GM10266 (cell line): ENCODE results near the gene NSMF.

ENCODE experiments used
- DNase-seq: peaks from one replicate; pipeline ENCODE4 v3.0.0; 2012; ENCODE audit errors: extremely low spot score
- TF ChIP-seq, protein P1 (sequence below): IDR thresholded peaks from 2 replicates; pipeline ENCODE4 v1.5.1; 2012; ENCODE audit warnings: mild to moderate bottlenecking, low read depth; ENCODE audit not compliant: control insufficient read depth, insufficient read depth; ENCODE audit errors: missing control alignments

The NSMF gene

DNA sequence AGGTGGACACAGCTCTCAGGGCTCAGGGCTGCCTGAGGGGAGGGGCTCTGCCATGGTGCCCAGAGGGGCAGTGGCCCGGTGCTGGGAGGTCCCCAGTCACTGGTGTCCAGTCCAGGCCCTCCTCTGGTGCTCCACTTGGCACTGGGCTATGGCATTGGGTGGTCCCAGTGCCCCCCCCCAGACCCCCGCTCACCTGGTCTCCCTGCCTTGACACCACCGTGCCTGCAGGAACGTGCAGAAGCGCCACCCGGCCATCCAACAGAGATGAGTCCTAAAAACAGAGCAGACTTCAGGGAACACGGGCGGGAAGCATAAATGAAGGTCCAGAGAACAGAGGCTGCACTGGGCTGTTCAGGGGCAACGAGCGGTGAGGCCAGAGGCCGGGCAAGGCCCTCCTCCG, 42.3 kb upstream of the NSMF start:
- TF ChIP-seq, protein P1, sequence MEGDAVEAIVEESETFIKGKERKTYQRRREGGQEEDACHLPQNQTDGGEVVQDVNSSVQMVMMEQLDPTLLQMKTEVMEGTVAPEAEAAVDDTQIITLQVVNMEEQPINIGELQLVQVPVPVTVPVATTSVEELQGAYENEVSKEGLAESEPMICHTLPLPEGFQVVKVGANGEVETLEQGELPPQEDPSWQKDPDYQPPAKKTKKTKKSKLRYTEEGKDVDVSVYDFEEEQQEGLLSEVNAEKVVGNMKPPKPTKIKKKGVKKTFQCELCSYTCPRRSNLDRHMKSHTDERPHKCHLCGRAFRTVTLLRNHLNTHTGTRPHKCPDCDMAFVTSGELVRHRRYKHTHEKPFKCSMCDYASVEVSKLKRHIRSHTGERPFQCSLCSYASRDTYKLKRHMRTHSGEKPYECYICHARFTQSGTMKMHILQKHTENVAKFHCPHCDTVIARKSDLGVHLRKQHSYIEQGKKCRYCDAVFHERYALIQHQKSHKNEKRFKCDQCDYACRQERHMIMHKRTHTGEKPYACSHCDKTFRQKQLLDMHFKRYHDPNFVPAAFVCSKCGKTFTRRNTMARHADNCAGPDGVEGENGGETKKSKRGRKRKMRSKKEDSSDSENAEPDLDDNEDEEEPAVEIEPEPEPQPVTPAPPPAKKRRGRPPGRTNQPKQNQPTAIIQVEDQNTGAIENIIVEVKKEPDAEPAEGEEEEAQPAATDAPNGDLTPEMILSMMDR = no peak
- no peak for DNase-seq

DNA sequence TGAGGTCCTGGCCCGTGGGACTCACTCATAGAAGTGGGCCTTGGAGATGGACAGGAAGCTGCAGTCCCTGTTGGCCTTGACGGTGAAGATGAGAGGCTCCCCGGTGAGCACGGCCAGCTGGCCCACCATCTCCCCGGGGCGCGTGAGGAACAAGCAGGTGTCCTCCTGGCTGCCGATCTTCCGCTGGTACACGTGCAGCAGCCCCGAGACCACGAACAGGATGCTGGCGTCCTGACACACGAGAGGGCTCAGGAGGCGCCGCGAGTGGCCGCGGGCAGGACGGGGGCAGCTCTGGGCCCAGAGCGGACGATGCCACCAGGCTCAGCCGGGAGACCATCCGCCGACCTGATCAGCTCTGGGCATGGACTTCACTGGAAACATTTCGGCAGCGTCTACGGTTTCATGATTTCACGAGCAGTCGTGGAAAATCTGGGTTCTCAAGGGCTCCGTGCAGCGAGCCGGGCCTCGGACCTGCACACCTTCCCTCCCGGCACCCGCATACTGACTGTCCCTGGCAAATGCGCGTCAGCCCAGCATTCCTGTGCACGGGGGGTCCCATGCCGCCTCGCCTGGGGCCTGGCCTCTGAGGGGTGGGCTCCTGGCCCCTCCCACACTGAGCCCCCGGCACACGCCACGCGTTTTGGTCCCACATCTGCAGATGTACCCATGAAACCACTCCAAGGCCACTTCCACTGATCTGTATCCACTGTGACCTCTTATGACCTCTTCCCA, 41.7 kb upstream of the NSMF start:
- TF ChIP-seq, protein P1 = no peak
- no peak for DNase-seq

DNA sequence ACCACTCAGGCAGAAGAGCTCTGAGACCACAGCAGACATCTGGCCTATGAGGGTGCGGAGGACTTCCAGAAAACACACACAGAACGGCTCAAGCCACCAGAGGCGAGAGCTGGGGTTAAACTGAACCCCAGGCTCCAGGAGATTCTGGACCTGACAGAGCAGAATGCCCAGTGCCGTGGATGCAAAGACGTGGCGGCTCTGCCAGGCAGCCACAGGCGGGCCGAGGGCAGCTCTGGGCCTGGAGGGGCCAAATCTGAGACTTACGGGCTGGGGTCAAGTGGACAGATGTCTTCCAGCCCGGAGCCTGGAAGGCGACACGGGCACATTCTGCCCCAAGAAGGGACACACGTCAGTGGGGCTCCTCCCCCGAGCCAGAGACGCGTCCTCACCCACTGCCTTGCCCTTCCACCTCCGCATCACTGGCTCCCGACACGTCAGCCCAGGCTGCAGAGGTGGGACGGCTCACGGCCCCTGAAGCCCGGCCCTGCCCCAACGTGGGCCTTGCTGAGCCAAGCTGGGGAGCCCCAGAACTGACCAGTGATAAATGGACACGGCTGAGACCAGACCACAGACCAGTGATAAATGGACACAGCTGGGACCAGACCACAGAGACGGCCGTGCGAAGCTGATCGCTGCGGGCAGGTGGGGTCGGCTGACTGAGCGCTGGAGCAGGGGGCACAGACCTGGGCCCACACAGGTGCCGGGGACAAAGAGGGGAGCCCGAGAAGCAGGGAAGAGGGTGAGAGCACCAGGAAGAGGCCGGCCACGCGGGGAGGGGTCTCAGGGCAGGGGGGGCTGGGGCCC, 40.9 kb upstream of the NSMF start:
- no peak for DNase-seq
- TF ChIP-seq, protein P1 = no peak

DNA sequence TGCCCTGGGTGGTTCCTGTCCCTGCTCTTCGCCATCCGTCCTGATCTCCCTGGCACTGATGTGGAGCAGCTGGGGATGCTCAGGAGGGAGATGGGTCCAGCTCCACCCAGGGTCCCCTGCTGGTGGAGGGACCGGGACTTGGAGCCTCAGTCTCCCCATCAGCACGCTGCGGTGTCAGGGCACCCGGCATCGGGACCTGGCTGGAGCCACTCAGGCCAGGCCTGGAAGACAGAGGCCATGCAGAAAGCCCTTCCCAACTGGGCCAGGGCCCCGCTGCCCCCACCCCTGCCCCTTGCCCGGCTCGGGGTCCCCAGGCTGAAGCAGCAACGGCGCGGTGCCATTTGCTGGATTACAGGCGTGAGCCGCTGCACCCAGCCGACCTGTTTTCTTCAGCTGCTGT, 40.3 kb upstream of the NSMF start:
- TF ChIP-seq, protein P1 = no peak
- DNase-seq = no peak

DNA sequence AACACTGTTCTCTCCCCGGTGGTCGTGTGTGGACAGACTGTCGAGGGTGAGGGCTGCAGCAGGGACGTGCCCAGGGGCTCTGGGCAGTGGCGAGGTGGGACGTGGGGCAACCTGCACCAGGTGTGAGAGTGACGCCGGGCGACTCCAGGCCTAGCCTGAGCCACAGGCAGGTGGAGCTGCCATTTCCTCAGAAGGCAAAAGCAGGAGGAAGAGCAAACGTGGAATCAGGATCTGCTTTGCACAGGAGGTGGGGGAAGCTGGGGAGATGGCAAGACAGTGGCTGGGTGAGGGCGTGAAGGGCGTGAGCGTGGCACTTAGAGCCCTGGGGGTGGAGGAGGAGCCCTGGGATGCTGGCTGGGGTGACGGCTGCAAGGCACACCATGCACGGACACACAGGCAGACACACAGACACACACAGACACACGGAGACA, 39.6 kb upstream of the NSMF start:
- no peak for DNase-seq
- TF ChIP-seq, protein P1 = no peak

DNA sequence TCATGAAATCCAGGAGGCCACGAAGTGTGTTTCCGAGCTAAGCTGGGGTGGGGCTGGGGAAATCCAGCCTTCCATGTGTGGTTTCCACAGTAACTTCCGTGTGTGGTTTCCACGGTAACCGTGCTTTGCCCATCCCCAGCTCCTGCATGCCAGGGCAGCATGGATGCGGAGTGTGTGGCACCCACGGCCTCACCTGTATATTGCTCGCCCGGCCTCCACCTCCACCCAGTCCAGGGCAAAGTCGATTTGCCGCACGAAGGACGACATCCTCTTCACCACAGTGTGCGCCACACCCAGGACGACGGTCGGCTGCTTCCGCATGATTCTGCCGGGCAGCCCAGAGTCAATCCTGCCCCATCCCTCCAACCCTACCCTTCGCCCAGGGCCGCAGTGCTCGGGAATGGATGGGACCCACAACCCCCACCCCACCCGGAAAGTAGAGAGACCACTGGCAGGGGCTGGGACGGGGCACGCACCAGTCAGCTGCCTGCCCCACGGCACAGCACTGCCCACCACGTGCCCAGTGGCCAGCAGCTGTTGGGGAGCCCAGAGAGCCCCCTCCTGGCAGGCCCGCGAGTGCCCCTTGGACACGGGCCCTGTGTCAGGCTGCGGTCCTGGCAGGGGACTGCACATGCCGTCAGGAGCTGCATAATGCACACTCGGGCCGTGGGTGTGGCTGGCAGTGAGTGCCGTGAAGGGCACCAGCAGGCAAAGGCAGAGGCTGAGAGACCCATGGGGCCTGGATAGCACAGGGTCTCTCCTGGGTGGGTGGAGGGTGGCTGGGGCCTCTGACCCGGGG, 39.0 kb upstream of the NSMF start:
- TF ChIP-seq, protein P1 = no peak
- no peak for DNase-seq
